Measurements from ENCODE around the gene PMM2.

- TF ChIP-seq CTCF (IDR thresholded peaks at IDR 0.05) (no peak), POLR2A (IDR thresholded peaks at IDR 0.05) (no peak)
Measured at GRCh38 chr16:8882725-8883377, 85.2 kb downstream of the PMM2 start.
